Measurements from ENCODE around the gene PFKFB3. TPM values are rescaled to one million over a fixed set of nuclear protein-coding genes. Genes with fewer than 3 reads are reported as not detected.

The PFKFB3 gene
- total and polyA plus RNA-seq, 9 of the 15 experiments (the other 6 are each of a cell fraction or from before 2014, with no cell fraction given): 0.46 to 21.6 (median 7.8) TPM

- TF ChIP-seq, protein P1, sequence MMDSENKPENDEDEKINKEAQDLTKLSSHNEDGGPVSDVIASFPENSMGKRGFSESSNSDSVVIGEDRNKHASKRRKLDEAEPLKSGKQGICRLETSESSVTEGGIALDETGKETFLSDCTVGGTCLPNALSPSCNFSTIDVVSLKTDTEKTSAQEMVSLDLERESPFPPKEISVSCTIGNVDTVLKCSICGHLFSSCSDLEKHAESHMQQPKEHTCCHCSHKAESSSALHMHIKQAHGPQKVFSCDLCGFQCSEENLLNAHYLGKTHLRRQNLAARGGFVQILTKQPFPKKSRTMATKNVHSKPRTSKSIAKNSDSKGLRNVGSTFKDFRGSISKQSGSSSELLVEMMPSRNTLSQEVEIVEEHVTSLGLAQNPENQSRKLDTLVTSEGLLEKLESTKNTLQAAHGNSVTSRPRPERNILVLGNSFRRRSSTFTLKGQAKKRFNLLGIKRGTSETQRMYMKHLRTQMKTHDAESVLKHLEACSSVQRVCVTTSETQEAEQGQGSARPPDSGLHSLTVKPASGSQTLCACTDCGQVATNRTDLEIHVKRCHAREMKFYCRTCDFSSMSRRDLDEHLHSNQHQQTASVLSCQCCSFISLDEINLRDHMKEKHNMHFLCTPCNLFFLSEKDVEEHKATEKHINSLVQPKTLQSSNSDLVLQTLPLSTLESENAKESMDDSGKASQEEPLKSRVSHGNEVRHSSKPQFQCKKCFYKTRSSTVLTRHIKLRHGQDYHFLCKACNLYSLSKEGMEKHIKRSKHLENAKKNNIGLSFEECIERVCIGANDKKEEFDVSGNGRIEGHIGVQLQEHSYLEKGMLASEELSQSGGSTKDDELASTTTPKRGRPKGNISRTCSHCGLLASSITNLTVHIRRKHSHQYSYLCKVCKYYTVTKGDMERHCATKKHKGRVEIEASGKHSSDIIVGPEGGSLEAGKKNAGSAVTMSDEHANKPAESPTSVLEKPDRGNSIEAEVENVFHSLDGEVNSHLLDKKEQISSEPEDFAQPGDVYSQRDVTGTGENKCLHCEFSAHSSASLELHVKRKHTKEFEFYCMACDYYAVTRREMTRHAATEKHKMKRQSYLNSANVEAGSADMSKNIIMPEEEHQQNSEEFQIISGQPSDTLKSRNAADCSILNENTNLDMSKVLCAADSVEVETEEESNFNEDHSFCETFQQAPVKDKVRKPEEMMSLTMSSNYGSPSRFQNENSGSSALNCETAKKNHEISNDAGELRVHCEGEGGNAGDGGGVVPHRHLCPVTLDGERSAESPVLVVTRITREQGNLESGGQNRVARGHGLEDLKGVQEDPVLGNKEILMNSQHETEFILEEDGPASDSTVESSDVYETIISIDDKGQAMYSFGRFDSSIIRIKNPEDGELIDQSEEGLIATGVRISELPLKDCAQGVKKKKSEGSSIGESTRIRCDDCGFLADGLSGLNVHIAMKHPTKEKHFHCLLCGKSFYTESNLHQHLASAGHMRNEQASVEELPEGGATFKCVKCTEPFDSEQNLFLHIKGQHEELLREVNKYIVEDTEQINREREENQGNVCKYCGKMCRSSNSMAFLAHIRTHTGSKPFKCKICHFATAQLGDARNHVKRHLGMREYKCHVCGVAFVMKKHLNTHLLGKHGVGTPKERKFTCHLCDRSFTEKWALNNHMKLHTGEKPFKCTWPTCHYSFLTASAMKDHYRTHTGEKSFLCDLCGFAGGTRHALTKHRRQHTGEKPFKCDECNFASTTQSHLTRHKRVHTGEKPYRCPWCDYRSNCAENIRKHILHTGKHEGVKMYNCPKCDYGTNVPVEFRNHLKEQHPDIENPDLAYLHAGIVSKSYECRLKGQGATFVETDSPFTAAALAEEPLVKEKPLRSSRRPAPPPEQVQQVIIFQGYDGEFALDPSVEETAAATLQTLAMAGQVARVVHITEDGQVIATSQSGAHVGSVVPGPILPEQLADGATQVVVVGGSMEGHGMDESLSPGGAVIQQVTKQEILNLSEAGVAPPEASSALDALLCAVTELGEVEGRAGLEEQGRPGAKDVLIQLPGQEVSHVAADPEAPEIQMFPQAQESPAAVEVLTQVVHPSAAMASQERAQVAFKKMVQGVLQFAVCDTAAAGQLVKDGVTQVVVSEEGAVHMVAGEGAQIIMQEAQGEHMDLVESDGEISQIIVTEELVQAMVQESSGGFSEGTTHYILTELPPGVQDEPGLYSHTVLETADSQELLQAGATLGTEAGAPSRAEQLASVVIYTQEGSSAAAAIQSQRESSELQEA (IDR thresholded peaks at IDR 0.05; ENCODE audit: low read depth): no peak
- TF ChIP-seq FOXK1 (CRISPR knock-in tag; IDR thresholded peaks at IDR 0.05; ENCODE audit: borderline replicate concordance) (no peak), ZNF124 (CRISPR knock-in tag; IDR thresholded peaks at IDR 0.05) (no peak)
These were observed 37.5 kb downstream of the PFKFB3 start (continued) for GRCh38 chr10:6240254-6240653.
